Tongue (tissue), 2 donors: ENCODE measurements around the gene PLP2. TPM values are rescaled to one million over a fixed set of nuclear protein-coding genes. Genes with fewer than 3 reads are reported as not detected.
"Not testable (repeated sequence)": the region's sequence is repeated elsewhere in the genome, so short reads cannot be mapped to it uniquely, and the experiment has no call there.

ENCODE experiments used
- DNase-seq: peaks from one replicate; pipeline ENCODE4 v3.0.0-alpha.2; 2015
- total RNA-seq: library from RNA; depleted of rRNA; stranded (reverse); fragments of >200 nt; gene quantifications from one replicate; pipeline ENCODE4 v1.2.3, GENCODE V29; 2014

Gene PLP2, protein sequence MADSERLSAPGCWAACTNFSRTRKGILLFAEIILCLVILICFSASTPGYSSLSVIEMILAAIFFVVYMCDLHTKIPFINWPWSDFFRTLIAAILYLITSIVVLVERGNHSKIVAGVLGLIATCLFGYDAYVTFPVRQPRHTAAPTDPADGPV
- 16.5 TPM for total RNA-seq

DNA sequence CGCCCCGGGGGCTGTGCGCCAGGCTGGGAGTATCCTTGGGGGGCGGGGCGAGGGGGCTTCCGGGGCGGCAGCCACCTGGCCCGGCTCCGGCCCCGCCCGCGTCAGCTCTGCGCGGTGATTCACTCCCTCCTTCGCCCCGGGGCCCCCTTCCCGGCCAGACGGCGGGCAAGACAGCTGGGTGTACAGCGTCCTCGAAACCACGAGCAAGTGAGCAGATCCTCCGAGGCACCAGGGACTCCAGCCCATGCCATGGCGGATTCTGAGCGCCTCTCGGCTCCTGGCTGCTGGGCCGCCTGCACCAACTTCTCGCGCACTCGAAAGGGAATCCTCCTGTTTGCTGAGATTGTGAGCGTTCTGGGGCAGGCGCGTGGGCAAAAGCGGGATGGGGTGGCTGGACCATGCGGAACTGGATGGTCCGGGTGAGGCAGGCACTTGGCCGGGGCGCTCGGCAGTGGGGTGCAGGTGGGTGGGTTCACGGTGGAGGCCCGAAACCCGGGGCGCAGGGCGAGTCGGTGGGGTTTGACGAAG lies at the start of gene PLP2:
TSS of gene PLP2 (plus strand) at position 147 of the 528 bp plus-strand sequence. CDS start at position 250, 103 bp downstream.
- peak; percentile 65 for DNase-seq

DNA sequence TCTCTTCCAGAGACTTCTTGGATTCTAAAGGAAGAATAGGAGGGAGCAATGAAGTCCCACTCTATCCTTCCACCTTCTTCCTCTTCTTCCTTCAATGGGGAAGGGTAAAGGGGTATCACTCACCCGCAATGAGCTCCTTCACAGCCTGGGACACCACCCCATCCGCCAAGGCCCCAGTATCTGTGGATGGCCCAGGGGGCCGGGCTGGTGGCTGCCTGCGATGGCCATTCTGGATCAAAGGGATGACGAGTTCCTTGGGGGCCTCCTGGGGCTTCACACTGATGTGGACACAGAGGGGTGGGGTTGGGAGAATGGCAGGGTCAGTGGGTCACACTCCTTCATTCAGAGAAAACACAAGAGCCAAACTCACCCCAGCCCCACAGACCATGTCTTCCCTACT lies 49.2 kb upstream of the PLP2 start:
- no peak for DNase-seq

DNA sequence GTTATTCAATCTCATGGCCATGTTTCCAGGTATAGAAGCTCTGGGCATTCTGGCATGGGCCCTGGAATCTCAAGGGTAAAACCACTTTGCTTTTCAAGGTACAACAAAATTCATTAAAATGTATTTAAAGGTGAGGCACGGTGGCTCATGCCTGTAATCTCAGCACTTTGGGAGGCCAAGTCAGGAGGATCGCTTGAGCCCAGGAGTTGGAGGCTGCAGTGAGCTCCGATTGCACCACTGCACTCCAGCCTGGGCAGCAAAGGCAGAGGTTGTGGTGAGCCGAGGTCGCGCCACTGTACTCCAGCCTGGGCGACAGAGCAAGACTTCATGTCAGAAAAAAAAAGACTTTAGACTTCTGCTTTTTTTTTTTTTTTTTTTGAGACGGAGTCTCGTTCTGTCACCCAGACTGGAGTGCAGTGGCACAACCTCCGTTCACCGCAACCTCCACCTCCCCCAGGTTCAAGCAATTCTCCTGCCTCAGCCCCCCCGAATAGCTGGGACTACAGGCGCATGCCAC lies 43.9 kb upstream of the PLP2 start:
- DNase-seq, result not testable (repeated sequence)

DNA sequence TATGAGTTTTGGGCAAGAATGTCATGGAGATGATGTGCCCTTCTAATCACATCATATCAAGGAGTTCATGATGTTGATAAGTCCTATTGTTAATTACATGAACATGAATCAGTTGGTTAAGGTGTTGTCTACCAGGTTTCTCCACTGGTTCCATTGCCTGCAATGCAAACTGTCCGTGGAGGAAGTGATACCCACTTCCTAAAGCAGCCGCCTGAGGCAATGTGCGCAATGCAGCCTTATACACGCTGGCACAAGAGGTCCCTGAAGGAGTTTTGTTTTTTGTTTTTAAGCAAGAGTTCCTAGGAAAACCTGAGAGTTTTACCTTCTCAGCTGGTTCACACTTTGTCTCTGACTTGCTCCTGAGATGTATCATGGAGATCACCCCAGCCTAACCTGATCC lies 42.3 kb upstream of the PLP2 start:
- DNase-seq, result no peak

DNA sequence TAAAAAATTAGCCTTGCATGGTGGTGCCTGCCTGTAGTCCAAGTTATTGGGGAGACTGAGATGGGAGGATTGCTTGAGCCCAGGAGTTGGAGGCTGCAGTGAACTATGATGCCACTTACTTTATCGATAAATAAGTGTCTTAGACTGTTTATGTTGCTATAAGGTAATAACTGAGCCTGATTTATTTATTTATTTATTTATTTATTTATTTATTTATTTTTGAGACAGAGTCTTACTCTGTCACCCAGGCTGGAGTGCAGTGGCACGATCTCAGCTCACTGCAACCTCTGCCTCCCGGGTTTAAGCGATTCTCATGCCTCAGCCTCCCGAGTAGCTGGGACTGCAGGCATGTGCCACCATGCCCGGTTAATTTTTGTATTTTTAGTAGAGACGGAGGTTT lies 39.4 kb upstream of the PLP2 start:
- DNase-seq, result not testable (repeated sequence)

DNA sequence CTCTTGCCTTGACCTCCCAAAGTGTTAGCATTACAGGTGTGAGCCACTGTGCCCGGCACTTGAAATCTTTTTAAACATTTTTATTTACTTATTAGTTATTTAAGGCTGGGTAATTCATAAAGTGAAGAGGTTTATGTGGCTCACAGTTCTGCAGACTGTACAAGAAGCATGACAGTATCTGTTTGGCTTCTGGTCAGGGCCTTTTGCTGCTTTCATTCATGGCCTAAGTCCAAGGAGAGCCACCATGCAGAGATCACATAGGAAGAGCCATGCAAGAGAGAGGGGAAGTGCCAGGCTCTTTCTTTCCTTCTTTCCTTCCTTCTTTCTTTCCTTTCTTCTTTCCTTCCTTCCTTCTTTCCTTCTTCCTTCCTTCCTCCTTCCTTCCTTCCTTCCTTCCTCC lies 37.9 kb upstream of the PLP2 start:
- DNase-seq, result no peak

DNA sequence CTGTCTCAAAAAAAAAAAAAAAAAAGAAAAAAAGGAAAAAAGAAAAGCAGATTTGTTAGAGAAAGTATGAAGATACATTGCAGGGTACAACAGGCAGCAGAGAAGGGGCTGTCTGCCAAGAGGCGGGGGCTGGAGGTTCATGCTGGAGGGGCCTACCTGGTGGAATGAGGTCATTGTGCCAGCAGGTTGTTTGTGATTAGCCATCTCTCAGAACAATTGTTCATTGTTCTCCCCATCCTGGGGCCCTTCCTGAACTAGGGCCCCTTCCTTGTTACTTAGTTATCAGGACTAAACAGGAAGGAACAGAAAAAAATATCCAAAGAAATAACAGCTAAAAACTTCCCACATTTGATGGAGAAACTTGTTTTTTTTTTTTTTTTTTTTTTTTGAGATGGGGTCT lies 34.2 kb upstream of the PLP2 start:
- DNase-seq, result no peak

DNA sequence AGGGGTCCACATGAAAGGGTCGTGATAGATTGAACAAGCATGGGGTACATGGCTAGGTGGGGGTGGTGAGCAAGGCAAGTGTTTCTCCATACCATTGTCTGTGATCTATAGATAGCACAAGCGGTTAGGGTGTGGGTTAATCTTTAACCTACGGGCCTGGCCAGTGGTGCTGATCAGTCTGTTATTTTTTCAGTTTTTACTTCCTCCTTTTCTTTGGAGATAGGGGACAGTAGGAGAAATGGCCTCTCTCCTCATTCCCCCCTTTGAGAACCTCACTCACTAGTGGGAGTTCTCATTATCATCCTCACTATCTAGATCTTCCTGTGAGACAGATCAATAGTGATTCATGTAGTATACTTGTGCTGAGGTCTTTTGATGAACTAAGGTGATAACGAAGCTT lies 32.0 kb upstream of the PLP2 start:
- DNase-seq, result no peak

DNA sequence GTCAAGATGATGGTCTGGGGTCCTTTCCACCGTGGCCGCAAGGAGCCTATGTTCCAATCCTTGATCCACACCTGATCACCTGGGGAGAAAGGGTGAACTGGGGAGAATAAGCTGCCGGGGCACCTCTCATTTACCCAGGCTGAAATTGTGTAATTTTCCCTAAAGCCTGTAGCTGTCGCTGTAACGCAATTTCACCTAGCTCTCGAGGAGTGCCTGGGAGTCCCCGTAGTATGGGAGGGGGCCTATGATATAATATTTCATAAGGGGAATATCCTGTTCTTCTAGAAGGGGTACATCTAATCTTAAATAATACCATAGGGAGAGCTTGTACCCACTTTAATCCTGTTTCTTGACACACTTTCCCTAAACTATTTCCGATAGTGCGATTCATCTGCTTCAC lies 29.4 kb upstream of the PLP2 start:
- not testable (repeated sequence) for DNase-seq

DNA sequence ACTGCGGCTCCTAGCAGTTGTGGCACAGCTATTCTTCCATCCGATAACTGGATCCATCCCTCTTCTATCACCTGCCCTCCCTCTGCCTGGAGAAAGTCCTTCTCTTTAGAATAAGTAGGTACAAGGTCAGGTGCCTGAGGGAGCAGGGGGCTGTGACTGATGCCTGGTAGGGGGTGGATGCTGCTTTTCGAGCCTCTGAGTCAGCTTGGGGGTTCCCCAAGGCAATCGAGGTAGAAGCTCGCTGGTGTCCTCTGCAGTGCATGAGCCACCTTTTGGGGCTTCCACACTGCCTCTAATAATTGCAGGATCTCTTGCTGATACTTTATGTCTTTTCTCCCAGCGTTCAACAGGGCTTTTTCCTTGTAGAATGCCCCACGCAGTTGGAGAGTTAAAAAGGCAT lies 28.5 kb upstream of the PLP2 start:
- DNase-seq, result not testable (repeated sequence)

DNA sequence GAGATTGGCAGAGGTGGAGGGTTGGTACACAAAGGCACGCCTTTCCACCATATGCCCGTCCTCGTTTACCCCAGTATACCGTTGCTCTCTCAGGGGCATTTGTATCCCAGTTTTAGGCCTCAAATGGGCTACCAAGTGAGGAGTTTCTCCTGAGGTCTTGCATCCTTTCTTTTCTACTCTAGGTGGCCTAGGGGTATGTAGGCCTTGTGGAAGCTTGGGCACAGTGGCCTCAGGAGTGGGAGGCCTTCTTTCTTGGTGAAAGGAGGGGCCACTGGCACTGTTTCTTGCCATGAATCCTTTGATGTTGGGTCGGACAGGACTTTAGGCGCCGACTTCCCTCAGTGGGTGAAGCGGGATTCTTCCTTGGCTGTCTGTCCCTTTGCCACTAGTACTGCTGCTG lies 24.4 kb upstream of the PLP2 start:
- DNase-seq, result no peak

DNA sequence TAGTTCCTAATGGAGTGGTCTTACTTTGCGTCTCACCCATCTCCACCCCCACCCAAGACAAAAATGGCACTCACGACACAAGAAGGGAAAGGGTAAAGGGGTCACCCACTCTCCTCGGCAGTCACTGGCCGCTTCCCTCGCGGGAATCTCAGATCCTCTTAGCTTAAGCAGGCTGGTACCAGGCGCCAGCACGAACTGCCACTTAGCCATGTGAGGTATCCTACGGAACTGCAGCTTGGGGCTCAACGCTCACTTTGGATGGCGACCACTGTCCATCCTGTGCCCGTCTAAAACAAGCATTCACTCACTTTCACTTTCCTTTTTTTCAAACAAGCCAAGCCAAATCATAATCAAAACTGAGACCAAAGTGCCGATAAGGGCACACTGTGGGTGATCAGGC lies 23.8 kb upstream of the PLP2 start:
- no peak for DNase-seq

DNA sequence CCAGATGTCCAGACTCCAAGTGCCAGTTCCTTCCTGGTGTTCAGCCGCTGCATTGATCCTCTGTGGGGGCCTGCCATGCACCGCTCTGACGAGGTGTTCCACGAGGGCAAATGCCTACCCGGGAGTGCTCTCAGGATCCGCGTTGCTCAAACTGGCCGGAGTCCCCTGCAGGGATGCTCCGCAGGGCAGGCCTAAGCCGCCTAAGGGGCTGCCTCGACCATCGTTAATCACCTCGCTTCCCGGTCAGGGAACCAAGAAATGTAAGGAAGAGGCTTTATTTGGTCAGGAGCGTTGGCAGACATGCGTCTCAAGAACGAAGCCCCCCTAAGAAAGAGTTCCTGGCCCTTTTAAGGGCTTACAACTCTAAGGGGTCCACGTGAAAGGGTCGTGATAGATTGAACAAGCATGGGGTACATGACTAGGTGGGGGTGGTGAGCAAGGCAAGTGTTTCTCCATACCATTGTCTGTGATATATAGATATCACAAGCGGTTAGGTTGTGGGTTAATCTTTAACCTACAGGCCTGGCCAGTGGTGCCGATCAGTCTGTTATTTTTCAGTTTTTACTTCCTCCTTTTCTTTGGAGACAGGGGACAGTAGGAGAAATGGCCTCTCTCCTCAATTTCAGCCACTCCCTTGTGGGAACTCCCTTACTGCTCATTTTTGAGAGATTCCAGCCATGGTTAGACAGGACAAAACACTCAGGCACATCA lies 23.2 kb upstream of the PLP2 start:
- DNase-seq, result not testable (repeated sequence)

DNA sequence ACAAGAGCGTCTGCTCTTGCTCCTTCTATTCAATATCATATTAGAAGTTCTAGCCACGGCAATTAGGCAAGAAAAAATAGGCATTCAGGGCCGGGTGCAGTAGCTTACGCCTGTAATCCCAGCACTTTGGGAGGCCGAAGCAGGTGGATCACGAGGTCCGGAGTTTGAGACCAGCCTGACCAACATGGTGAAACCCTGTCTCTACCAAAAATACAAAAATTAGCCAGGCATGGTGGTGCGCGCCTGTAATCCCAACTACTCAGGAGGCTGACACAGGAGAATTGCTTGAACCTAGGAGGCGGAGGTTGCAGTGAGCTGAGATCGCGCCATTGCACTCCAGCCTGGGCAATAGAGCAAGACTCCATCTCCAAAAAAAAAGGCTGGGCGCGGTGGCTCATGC lies 22.4 kb upstream of the PLP2 start:
- not testable (repeated sequence) for DNase-seq

DNA sequence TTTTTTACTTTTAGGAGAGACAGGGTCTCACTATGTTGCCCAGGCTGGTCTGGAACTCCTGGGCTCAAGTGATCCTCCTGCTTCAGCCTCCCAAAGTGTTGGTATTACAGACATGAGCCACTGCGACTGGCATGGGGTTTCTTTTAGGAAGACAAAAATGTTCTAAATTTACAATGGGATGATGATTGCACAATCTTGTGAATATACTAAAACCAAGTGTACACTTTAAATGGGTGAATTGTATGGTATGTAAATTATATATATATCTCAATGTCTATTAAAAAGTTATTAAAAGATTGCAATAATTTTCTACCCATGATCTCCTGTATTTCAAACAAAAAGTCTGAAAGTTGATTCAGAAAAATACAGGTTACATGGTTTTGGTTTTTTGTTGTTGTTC lies 18.2 kb upstream of the PLP2 start:
- DNase-seq, result no peak

DNA sequence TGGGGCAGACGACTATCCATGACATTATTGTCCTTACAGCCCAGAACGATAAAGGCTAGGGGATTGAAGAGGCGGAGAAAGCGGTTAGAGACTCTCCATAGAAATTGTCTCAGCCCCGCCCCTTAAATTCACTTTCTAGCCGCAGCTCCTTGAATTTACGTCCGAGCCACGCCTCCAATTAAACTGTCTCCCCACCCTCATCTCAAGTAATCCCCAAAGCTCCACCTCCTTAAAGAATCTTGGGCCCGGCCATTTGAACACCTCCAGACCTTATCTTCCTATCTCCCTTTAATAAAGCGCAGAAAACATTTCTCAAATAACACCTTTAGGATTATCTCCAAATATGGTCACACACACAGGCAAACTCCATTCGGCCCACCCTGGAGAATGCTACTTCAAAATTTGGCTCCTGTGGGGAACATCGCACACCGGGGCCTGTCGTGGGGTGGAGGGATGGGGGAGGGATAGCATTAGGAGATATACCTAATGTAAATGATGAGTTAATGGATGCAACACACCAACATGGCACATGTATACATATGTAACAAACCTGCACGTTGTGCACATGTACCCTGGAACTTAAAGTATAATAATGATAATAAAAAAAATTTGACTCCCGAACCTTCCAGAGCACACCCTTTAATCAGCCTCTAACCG lies 16.3 kb upstream of the PLP2 start:
- DNase-seq, result peak; percentile 71

DNA sequence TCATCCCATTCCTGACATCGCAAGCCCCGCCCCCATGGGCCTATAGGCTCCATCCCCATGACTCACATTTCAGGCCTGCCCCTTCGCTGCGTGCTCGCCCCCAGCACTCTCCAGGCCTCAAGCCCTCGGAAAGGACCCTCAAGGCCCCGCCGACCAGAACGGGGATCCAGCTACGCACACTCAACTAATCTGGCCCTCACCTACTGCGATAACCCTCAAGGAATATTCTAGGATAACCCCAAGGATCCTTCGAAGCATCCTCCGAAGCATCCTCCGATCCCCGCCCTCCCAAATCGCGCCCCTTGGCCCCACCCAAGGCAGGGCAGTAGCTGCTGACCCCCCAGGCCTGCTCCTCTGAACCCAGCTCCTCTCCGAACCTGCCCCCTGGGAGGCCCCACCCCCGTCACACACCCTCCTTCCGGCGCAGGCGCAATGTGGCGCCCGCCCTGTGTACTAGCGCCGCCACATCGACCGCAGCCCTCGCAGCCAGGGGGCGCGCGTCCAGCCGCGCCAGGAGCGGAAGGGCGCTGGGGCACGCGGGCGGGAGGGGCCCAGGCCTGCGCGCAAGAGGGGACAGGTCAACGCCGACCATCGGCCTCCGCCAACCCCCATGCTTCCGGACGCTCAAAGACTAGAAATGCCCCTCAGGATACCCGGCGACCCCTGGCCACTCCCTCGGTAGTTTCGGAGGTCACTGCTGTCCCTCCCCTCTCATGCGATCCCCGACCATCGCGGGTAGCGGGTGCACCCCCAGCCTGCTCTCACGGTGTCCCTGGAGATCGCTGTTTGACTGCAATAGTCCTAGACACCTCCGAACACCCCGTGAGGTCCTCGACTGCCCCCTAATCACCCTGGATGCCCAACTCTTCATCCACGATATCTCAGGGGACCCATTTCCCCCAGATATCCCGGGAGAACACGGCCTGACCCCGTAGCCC lies 15.5 kb upstream of the PLP2 start:
- peak; percentile 94 for DNase-seq

DNA sequence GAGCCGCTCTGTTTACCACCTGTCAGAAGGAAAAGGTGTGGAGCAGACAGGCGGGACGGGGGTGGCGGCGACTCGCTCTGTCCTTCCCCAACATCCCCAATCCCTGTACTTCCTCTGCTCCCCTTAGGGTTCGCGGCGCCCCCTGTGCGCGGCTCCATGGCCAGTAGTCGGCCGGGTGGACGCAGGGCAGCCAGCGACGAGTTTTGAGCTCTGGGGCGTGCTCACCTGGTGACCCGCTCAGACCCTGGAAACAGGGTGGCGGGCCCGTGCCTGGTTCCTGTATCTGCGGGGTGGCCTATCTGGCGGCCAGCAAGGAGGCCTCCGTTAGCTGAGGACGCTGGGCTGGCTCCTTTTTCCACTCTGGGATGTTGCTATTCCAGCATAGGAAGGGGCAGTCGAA lies 14.5 kb upstream of the PLP2 start:
- DNase-seq, result no peak

DNA sequence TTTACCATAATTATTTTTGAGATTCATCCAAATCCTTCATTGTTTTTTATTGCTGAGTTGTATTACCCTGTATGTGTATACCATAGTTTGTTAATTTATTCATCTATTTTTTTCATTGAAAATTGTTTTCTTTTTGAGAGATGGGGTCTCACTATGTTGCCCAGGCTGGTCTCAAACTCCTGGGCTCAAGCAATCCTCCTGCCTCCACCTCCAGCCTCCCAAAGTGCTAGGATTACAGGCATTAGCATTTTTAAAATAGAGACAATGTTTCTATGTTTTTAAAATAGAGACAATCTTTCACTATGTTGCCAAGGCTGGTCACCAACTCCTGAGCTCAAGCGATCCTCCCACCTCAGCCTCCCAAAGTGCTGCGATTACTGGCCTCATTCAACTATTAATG lies 10.8 kb upstream of the PLP2 start:
- no peak for DNase-seq

DNA sequence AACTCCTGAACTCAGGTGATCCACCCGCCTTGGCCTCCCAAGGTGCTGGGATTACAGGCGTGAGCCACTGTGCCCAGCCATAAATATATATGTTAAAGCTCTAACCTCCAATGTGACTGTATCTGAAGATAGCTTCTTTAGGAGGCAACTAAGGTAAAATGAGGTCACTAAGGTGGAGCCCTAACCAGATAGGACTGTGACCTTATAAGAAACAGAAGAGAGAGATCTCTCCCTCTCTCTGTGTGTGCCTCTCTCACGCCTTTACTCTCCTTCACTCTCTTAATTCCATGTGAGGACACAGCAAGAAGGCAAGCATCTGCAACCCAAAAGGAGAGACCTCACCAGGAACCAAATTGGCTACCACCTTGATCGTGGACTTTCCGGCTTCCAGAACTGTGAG lies 10.1 kb upstream of the PLP2 start:
- DNase-seq, result no peak

DNA sequence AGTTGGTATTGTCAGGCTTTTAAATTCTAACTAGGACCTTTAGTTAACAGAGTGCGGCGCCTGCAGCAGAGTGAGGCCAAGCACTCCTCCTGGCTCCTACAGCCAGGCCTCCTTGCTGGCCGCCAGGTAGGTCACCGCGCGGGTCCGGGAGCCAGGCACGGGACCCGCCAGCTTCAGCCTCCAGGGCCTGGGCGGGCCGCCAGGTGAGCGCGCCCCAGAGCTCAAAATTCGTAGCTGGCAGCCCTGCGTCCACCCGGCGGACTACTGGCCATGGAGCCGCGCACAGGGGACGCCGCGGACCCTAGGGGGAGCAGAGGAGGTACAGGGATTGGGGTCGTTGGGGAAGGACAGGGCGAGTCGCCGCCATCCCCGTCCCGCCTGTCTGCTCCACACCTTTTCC lies 9.1 kb upstream of the PLP2 start, which contains the start of gene MAGIX:
TSS of gene MAGIX (plus strand) at position 139 of the 400 bp plus-strand sequence. CDS start at position 271, 132 bp downstream.
- no peak for DNase-seq
